Esophagus muscularis mucosa (tissue), 4 donors: ENCODE data around the gene CEP192. TPM values are rescaled to one million over a fixed set of nuclear protein-coding genes. Genes with fewer than 3 reads are reported as not detected.

Experiments
- DNase-seq: peaks from one replicate; pipeline ENCODE4 v3.0.0-alpha.2; 2017; ENCODE audit errors: extremely low spot score
- H3K27ac ChIP-seq, 4 donors: fragments of 200-600 bp; sonication (generic); replicated peaks in 1 of 4; 1 replicate in 3 of 4; 2 replicates in 1 of 4; pipeline ENCODE4 v1.5.1; 2016 to 2019; ENCODE audit warnings: mild to moderate bottlenecking in 1 of 4
- H3K27me3 ChIP-seq, 4 donors: fragments of 200-600 bp; sonication (generic); one replicate each; pipeline versions ENCODE4 v1.5.1 to v1.6.0; 2016 to 2019
- H3K36me3 ChIP-seq, 4 donors: fragments of 200-600 bp; sonication (generic); one replicate each; pipeline ENCODE4 v1.5.1; 2016 to 2019
- H3K4me1 ChIP-seq, 4 donors: fragments of 200-600 bp; sonication (generic); one replicate each; pipeline ENCODE4 v1.5.1; 2016 to 2019
- H3K4me3 ChIP-seq, 4 donors: fragments of 200-600 bp; sonication (generic); 1 replicate in 2 of 4; 2 replicates in 2 of 4; pipeline ENCODE4 v1.5.1; 2016 to 2019; ENCODE audit warnings: mild to moderate bottlenecking in 4 of 4, moderate library complexity in 1 of 4
- H3K9me3 ChIP-seq, 4 donors: fragments of 200-600 bp; sonication (generic); 1 replicate in 3 of 4; 2 replicates in 1 of 4; pipeline ENCODE4 v1.5.1; 2016 to 2019
- CTCF ChIP-seq, 3 experiments: fragments of 200-600 bp in 2 of 3; fragments of 450-650 bp in 1 of 3; sonication (generic) in 2 of 3; IDR thresholded peaks; one replicate each; pipeline ENCODE4 v1.5.1; 2017 to 2019; ENCODE audit warnings: antibody characterized with exemption in 3 of 3, mild to moderate bottlenecking in 2 of 3, moderate library complexity in 1 of 3
- EP300 ChIP-seq: sonication (generic); formaldehyde crosslinking; IDR thresholded peaks from one replicate; pipeline ENCODE4 v1.6.1; 2017; ENCODE audit warnings: antibody characterized with exemption
- POLR2A ChIP-seq: fragments of 450-650 bp; IDR thresholded peaks from one replicate; pipeline ENCODE4 v1.6.1; 2017; ENCODE audit warnings: antibody characterized with exemption, moderate library complexity, mild to moderate bottlenecking, low read depth
- POLR2AphosphoS5 ChIP-seq, 2 donors: sonication (generic); formaldehyde crosslinking; IDR thresholded peaks; one replicate each; pipeline ENCODE4 v1.6.1; 2017; ENCODE audit warnings: antibody characterized with exemption in 2 of 2
- WGBS: methylation state at CpG from one replicate; pipeline ENCODE4 v1.1.5; 2018; 5-methylcytosine and 5-hydroxymethylcytosine counted together
- intact Hi-C: fragments of 100-400 bp; cut with DNase I; formaldehyde crosslinking; loops from one replicate; pipeline ENCODE4 v1.15.1; 2023
- total RNA-seq, 4 donors: library from RNA; depleted of rRNA; stranded (reverse); fragments of >200 nt; gene quantifications; one replicate each; pipeline versions ENCODE4 v1.1.0 to v1.2.1, GENCODE V29; 2016

Gene CEP192
- total RNA-seq, 4 donors from 2014 or later = 18.7 to 21.6 (median 19.6) TPM

- Histone ChIP-seq H3K9me3 (no peaks in the 10 kb centered on the region), H3K4me1 (no peaks in the 10 kb centered on the region), H3K27ac (no peak overlapping the region), H3K4me3 (no peak overlapping the region), H3K27me3 (no peaks in the 10 kb centered on the region), H3K36me3 (peaks cover 5 to 60% (median 42%) of the 10 kb centered on the region in 4 donors)
- 46% methylated on average over 8 of the region's 8 CpGs for WGBS
- no peak for TF ChIP-seq POLR2AphosphoS5 (IDR thresholded peaks at IDR 0.05)
- no peak for TF ChIP-seq POLR2A
- TF ChIP-seq EP300 = no peak
- TF ChIP-seq CTCF (IDR thresholded peaks at IDR 0.05) = peak; percentile 29 to 43 (median 32)
- intact Hi-C loops = loop anchor here (10.0 kb wide), 1 partner anchor 512 kb away; no protein-coding TSS in a partner anchor
- no peak for DNase-seq
These were observed 121.8 kb downstream of the CEP192 start for GRCh38 chr18:13112982-13113381.

- Histone ChIP-seq H3K9me3 (no peaks in the 10 kb centered on the region), H3K27ac (no peak overlapping the region), H3K27me3 (no peaks in the 10 kb centered on the region), H3K36me3 (peaks cover 6 to 60% (median 31%) of the 10 kb centered on the region in 4 donors), H3K4me1 (no peaks in the 10 kb centered on the region), H3K4me3 (no peak overlapping the region)
- DNase-seq = no peak
- TF ChIP-seq CTCF (IDR thresholded peaks at IDR 0.05) = no peak
- TF ChIP-seq EP300 = no peak
- no peak for TF ChIP-seq POLR2AphosphoS5 (IDR thresholded peaks at IDR 0.05)
- intact Hi-C loops = no loop called here
- WGBS = 93% methylated on average over 3 of the region's 3 CpGs
These were observed 129.1 kb downstream of the CEP192 start for GRCh38 chr18:13120255-13120654.

- 79% methylated on average over 4 of the region's 4 CpGs for WGBS
- DNase-seq = no peak
- Histone ChIP-seq H3K9me3 (no peaks in the 10 kb centered on the region), H3K36me3 (peaks cover 6 to 52% (median 25%) of the 10 kb centered on the region in 4 donors), H3K27me3 (no peaks in the 10 kb centered on the region), H3K27ac (no peak overlapping the region), H3K4me1 (no peaks in the 10 kb centered on the region), H3K4me3 (no peak overlapping the region)
- TF ChIP-seq POLR2A (no peak), EP300 (no peak)
- intact Hi-C loops = no loop called here
These were observed 129.8 kb downstream of the CEP192 start for GRCh38 chr18:13120983-13121441.

- Histone ChIP-seq H3K27me3 (no peaks in the 10 kb centered on the region), H3K4me3 (no peak overlapping the region), H3K4me1 (no peaks in the 10 kb centered on the region), H3K36me3 (peaks cover 0 to 38% (median 12%) of the 10 kb centered on the region in 4 donors), H3K9me3 (no peaks in the 10 kb centered on the region), H3K27ac (no peak overlapping the region)
- TF ChIP-seq POLR2AphosphoS5 (IDR thresholded peaks at IDR 0.05) (no peak), CTCF (IDR thresholded peaks at IDR 0.05) (no peak), EP300 (no peak), POLR2A (no peak)
- DNase-seq = no peak
- intact Hi-C loops = no loop called here
- WGBS = 80% methylated on average over 8 of the region's 8 CpGs
These were observed 133.2 kb downstream of the CEP192 start for GRCh38 chr18:13124411-13124810.

- TF ChIP-seq EP300 (no peak), CTCF (IDR thresholded peaks at IDR 0.05) (no peak), POLR2A (no peak)
- Histone ChIP-seq H3K4me1 (no peaks in the 10 kb centered on the region), H3K27ac (no peak overlapping the region), H3K36me3 (peaks cover 0 to 37% (median 12%) of the 10 kb centered on the region in 4 donors), H3K27me3 (no peaks in the 10 kb centered on the region), H3K4me3 (no peak overlapping the region), H3K9me3 (no peaks in the 10 kb centered on the region)
- intact Hi-C loops = no loop called here
- 38% methylated on average over 5 of the region's 5 CpGs for WGBS
- DNase-seq = no peak
These were observed 134.0 kb downstream of the CEP192 start for GRCh38 chr18:13125191-13125590.
